Left kidney (tissue), 2 donors: ENCODE measurements around the gene CREBZF. TPM values are rescaled to one million over a fixed set of nuclear protein-coding genes. Genes with fewer than 3 reads are reported as not detected.
"Not testable (repeated sequence)": the region's sequence is repeated elsewhere in the genome, so short reads cannot be mapped to it uniquely, and the experiment has no call there.

Experiments
- DNase-seq: peaks from one replicate; pipeline ENCODE4 v3.0.0-alpha.2; 2013
- polyA plus RNA-seq: library from polyadenylated mRNA; unstranded; fragments of 120-200 nt; gene quantifications from one replicate; pipeline ENCODE4 v1.2.1, GENCODE V29; 2013; ENCODE audit not compliant: insufficient read length

The CREBZF gene
- polyA plus RNA-seq, 1 donor, result 141 TPM

GRCh38 chr11:85673393-85673792 is 8.5 kb upstream of the CREBZF start:
- no peak for DNase-seq

GRCh38 chr11:85672105-85672902 is 7.4 kb upstream of the CREBZF start:
- DNase-seq, result no peak

- not testable (repeated sequence) for DNase-seq
Measured at GRCh38 chr11:85670949-85671663, 6.2 kb upstream of the CREBZF start.

GRCh38 chr11:85668157-85668556 is 3.2 kb upstream of the CREBZF start:
- DNase-seq, result no peak

GRCh38 chr11:85666687-85667086 is 1.8 kb upstream of the CREBZF start:
- DNase-seq, result no peak

- no peak for DNase-seq
Measured at GRCh38 chr11:85665733-85666132, 804 bp upstream of the CREBZF start.

- DNase-seq, result peak; percentile 78
Measured at GRCh38 chr11:85663753-85664614, 945 bp downstream of the CREBZF start.

- peak; percentile 12 for DNase-seq
Measured at GRCh38 chr11:85663080-85663752, 1.7 kb downstream of the CREBZF start.

GRCh38 chr11:85661972-85662664 is 2.8 kb downstream of the CREBZF start:
- no peak for DNase-seq

GRCh38 chr11:85658180-85658579 is 6.7 kb downstream of the CREBZF start:
- no peak for DNase-seq

GRCh38 chr11:85656777-85657176 is 8.2 kb downstream of the CREBZF start:
- DNase-seq, result no peak

- not testable (repeated sequence) for DNase-seq
Measured at GRCh38 chr11:85654343-85654742, 10.6 kb downstream of the CREBZF start.

- no peak for DNase-seq
Measured at GRCh38 chr11:85652786-85653447, 12.0 kb downstream of the CREBZF start.

- DNase-seq, result no peak
Measured at GRCh38 chr11:85651118-85651517, 13.8 kb downstream of the CREBZF start.

- peak; percentile 88 for DNase-seq
Measured at GRCh38 chr11:85647604-85648299, 17.2 kb downstream of the CREBZF start, which contains the start of gene TMEM126A. Gene TMEM126A (plus strand): TSS chr11:85647967. CDS start chr11:85650256, 2,289 bp downstream.

- no peak for DNase-seq
Measured at GRCh38 chr11:85647078-85647477, 17.9 kb downstream of the CREBZF start.

GRCh38 chr11:85643191-85643614 is 21.7 kb downstream of the CREBZF start:
- DNase-seq, result no peak

GRCh38 chr11:85634747-85635146 is 30.2 kb downstream of the CREBZF start:
- DNase-seq, result no peak

GRCh38 chr11:85628771-85629341 is 36.1 kb downstream of the CREBZF start:
- no peak for DNase-seq
